Sigmoid colon (tissue), 7 donors: ENCODE results near the gene ACRBP. TPM values are rescaled to one million over a fixed set of nuclear protein-coding genes. Genes with fewer than 3 reads are reported as not detected.

Experiments
- DNase-seq: peaks from one replicate; pipeline ENCODE4 v3.0.0-alpha.2; 2019
- H3K27ac ChIP-seq, 4 donors: fragments of 200-600 bp; sonication (generic); one replicate each; pipeline ENCODE4 v1.5.1; 2016 to 2019; ENCODE audit warnings: mild to moderate bottlenecking in 1 of 4
- H3K27me3 ChIP-seq, 3 donors: fragments of 200-600 bp; sonication (generic); one replicate each; pipeline ENCODE4 v1.5.1; 2019; ENCODE audit warnings: mild to moderate bottlenecking in 1 of 3
- H3K36me3 ChIP-seq, 4 donors: fragments of 200-600 bp; sonication (generic); one replicate each; pipeline ENCODE4 v1.5.1; 2016 to 2019
- H3K4me1 ChIP-seq, 4 donors: fragments of 200-600 bp; sonication (generic); one replicate each; pipeline ENCODE4 v1.5.1; 2017 to 2019
- H3K4me3 ChIP-seq, 4 donors: fragments of 200-600 bp; sonication (generic); one replicate each; pipeline ENCODE4 v1.5.1; 2017 to 2019; ENCODE audit warnings: mild to moderate bottlenecking in 2 of 4, moderate library complexity in 1 of 4
- H3K9me3 ChIP-seq, 4 donors: fragments of 200-600 bp in 3 of 4; sonication (generic) in 3 of 4; one replicate each; pipeline versions ENCODE4 v1.5.1 to v1.6.1; 2013 to 2019
- CTCF ChIP-seq, 4 experiments: fragments of 450-650 bp in 3 of 4; fragments of 200-600 bp in 1 of 4; IDR thresholded peaks; one replicate each; pipeline ENCODE4 v1.5.1; 2016 to 2019; ENCODE audit warnings: antibody characterized with exemption in 4 of 4, mild to moderate bottlenecking in 3 of 4, moderate library complexity in 2 of 4
- EP300 ChIP-seq, 4 donors: sonication (generic); formaldehyde crosslinking; IDR thresholded peaks; one replicate each; pipeline ENCODE4 v1.6.1; 2017; ENCODE audit warnings: antibody characterized with exemption in 4 of 4
- POLR2A ChIP-seq, 2 donors: fragments of 450-650 bp; IDR thresholded peaks; one replicate each; pipeline ENCODE4 v1.6.1; 2016; ENCODE audit warnings: antibody characterized with exemption in 2 of 2, mild to moderate bottlenecking in 2 of 2, moderate library complexity in 2 of 2
- POLR2AphosphoS5 ChIP-seq, 4 donors: sonication (generic); formaldehyde crosslinking; IDR thresholded peaks; one replicate each; pipeline ENCODE4 v1.6.1; 2017; ENCODE audit warnings: antibody characterized with exemption in 4 of 4
- WGBS, 2 donors: extraction: QIAGEN DNeasy Blood & Tissue Kit; methylation state at CpG; one replicate each; pipeline ENCODE4 v1.1.7; 2013; 5-methylcytosine and 5-hydroxymethylcytosine counted together
- intact Hi-C: fragments of 100-400 bp; cut with DNase I; formaldehyde crosslinking; loops from one replicate; pipeline ENCODE4 v1.15.1; 2023
- polyA plus RNA-seq, 3 donors: library from polyadenylated mRNA; stranded (reverse); fragments of 200-250 nt; gene quantifications; one replicate each; pipeline ENCODE4 v1.2.3, GENCODE V29; 2013
- total RNA-seq, 4 donors: library from RNA; depleted of rRNA; stranded (reverse); fragments of >200 nt; gene quantifications; one replicate each; pipeline ENCODE4 v1.1.0, GENCODE V29; 2016
- donor health status: healthy with polysubstance abuse.
- donor health status: Bipolar disorder and iron deficiency.
- donor health status: healthy.

The ACRBP gene
- total and polyA plus RNA-seq, 7 donors = 1.2 to 3.9 (median 2.1) TPM; not detected in 1

- no peaks in the 10 kb centered on the region for H3K27me3 ChIP-seq
- DNase-seq = no peak
- no peaks in the 10 kb centered on the region for H3K9me3 ChIP-seq
- peaks cover 13 to 89% (median 41%) of the 10 kb centered on the region in 4 donors for H3K36me3 ChIP-seq
- no peaks in the 10 kb centered on the region for H3K4me1 ChIP-seq
- intact Hi-C loops = no loop called here
- 95% methylated on average over 5 of the region's 5 CpGs for WGBS, 2 donors
- no peak overlapping the region for H3K4me3 ChIP-seq
- H3K27ac ChIP-seq = no peak overlapping the region
- no peak for TF ChIP-seq CTCF (IDR thresholded peaks at IDR 0.05)
Measured at GRCh38 chr12:6653987-6654386, 6.8 kb upstream of the ACRBP start.

DNA sequence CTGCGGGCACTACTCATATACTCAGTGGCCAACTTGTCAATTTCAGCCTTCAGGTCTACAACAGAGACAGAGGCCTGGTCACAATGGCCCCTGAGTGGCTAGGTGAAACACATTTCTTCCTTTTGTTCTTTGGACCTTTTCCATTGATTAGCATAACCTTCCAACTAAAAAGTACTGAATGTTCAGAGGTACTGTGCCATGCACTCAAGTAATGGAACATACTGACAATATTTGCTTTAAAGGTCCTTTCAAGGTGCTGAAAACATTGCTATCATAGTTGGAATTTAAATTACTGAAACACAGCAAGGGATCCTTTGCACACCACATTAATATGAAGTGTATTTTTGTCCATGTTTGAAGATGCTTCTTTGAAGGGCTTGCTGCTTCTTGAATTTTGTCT is 6.1 kb upstream of the ACRBP start:
- TF ChIP-seq EP300 (IDR thresholded peaks at IDR 0.05) (no peak), POLR2A (IDR thresholded peaks at IDR 0.05) (no peak), CTCF (IDR thresholded peaks at IDR 0.05) (no peak), POLR2AphosphoS5 (IDR thresholded peaks at IDR 0.05) (no peak)
- Histone ChIP-seq H3K4me1 (no peaks in the 10 kb centered on the region), H3K27ac (no peak overlapping the region), H3K4me3 (no peak overlapping the region), H3K36me3 (peaks cover 13 to 88% (median 41%) of the 10 kb centered on the region in 4 donors), H3K27me3 (no peaks in the 10 kb centered on the region), H3K9me3 (no peaks in the 10 kb centered on the region)
- intact Hi-C loops = no loop called here
- 96 to 98% methylated on average over 1 of the region's 1 CpG for WGBS, 2 donors
- DNase-seq = no peak

DNA sequence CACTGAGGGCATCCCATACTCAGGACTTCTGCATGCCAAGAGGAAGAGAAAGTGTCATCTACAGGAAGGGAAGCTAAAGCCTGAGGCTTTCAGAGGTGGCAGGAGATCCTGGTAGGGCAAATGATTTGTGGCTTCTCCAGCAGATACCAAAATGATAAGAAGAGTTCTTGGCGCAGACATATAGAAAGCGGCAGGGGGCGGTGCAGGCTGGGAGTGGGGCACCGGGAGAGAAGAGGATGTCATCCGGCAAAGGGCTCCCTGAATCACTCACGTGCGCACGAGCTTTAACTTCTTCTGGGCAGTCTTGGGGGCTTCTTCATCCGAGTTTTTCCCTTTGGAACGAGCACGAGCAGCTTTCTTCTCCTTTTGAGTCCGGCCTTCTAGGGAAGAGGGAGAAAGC is 5.2 kb upstream of the ACRBP start:
- WGBS, 2 donors = 93 to 95% methylated on average over 12 of the region's 12 CpGs
- Histone ChIP-seq H3K4me1 (peaks cover 0 to 5% (median 0%) of the 10 kb centered on the region in 4 donors), H3K27ac (no peak overlapping the region), H3K36me3 (peaks cover 13 to 82% (median 40%) of the 10 kb centered on the region in 4 donors), H3K27me3 (no peaks in the 10 kb centered on the region), H3K4me3 (no peak overlapping the region), H3K9me3 (no peaks in the 10 kb centered on the region)
- DNase-seq = no peak
- intact Hi-C loops = no loop called here
- TF ChIP-seq EP300 (IDR thresholded peaks at IDR 0.05) = no peak
- TF ChIP-seq POLR2A (IDR thresholded peaks at IDR 0.05) = no peak
- TF ChIP-seq CTCF (IDR thresholded peaks at IDR 0.05) = no peak
- TF ChIP-seq POLR2AphosphoS5 (IDR thresholded peaks at IDR 0.05) = no peak

DNA sequence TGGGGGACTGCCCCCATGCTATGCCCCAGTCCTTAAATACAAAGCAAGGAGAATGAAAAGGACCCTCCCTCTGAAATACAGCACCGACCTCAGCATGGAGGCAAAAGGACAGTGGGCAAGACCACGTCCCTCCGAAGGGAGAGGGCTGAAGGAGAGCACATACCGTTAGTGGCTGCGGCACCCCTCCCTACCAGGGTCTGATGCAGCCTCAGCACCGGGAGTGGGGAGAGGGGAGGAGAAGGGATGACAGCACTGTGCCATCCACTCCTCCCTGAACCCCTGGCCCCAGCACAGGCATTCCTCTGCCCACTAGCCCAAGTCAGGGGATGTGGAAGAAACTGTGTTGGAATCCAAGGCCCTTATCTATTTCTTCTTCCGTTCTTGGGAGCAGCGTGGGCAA is 3.6 kb upstream of the ACRBP start:
- 91 to 92% methylated on average over 8 of the region's 8 CpGs for WGBS, 2 donors
- H3K4me3 ChIP-seq = no peak overlapping the region
- peaks cover 0 to 14% (median 3%) of the 10 kb centered on the region in 4 donors for H3K4me1 ChIP-seq
- no peak for TF ChIP-seq POLR2A (IDR thresholded peaks at IDR 0.05)
- TF ChIP-seq POLR2AphosphoS5 (IDR thresholded peaks at IDR 0.05) = no peak
- TF ChIP-seq CTCF (IDR thresholded peaks at IDR 0.05) = no peak
- TF ChIP-seq EP300 (IDR thresholded peaks at IDR 0.05) = no peak
- H3K27ac ChIP-seq = no peak overlapping the region
- no peak for DNase-seq
- H3K27me3 ChIP-seq = no peaks in the 10 kb centered on the region
- H3K9me3 ChIP-seq = no peaks in the 10 kb centered on the region
- intact Hi-C loops = no loop called here
- H3K36me3 ChIP-seq = peaks cover 13 to 66% (median 32%) of the 10 kb centered on the region in 4 donors
